Uterus (tissue), 2 donors: ENCODE data around the gene NR2C2.

ENCODE experiments used
- POLR2A ChIP-seq, 2 donors: fragments of 450-650 bp; IDR thresholded peaks; one replicate each; pipeline ENCODE4 v1.6.1; 2016; ENCODE audit warnings: antibody characterized with exemption in 2 of 2, mild to moderate bottlenecking in 1 of 2, moderate library complexity in 1 of 2
- TF ChIP-seq, protein P1 (sequence below), 4 experiments: fragments of 200-600 bp in 2 of 4; fragments of 450-650 bp in 2 of 4; sonication (generic) in 2 of 4; IDR thresholded peaks; one replicate each; pipeline ENCODE4 v1.5.1; 2016 to 2019; ENCODE audit warnings: antibody characterized with exemption in 4 of 4, mild to moderate bottlenecking in 2 of 4, moderate library complexity in 1 of 4

DNA sequence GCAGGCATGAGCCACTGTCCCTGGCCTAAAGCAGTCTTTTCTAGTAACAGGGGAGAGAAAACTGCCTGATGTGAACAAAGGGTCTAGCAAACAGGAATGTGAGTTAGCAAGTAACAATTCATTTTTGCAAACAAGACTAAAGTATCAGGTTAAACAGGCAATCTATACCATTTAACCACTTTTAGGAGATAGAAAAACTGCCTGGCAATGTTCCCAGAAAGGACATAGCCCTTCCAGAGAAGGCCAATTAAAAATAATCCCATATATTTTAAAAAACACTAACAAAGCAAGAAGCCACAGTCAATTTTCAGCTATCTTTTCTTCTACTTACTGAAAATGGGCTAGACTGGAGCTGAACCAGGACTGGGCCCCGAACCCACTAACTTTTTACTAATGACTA lies 145.3 kb downstream of the NR2C2 start:
- TF ChIP-seq, protein P1, sequence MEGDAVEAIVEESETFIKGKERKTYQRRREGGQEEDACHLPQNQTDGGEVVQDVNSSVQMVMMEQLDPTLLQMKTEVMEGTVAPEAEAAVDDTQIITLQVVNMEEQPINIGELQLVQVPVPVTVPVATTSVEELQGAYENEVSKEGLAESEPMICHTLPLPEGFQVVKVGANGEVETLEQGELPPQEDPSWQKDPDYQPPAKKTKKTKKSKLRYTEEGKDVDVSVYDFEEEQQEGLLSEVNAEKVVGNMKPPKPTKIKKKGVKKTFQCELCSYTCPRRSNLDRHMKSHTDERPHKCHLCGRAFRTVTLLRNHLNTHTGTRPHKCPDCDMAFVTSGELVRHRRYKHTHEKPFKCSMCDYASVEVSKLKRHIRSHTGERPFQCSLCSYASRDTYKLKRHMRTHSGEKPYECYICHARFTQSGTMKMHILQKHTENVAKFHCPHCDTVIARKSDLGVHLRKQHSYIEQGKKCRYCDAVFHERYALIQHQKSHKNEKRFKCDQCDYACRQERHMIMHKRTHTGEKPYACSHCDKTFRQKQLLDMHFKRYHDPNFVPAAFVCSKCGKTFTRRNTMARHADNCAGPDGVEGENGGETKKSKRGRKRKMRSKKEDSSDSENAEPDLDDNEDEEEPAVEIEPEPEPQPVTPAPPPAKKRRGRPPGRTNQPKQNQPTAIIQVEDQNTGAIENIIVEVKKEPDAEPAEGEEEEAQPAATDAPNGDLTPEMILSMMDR (IDR thresholded peaks at IDR 0.05) = no peak
- TF ChIP-seq POLR2A (IDR thresholded peaks at IDR 0.05) = no peak
